Mesothelial cell of epicardium (in vitro differentiated cells): ENCODE measurements around the gene HAAO. TPM values are rescaled to one million over a fixed set of nuclear protein-coding genes. Genes with fewer than 3 reads are reported as not detected.
"Not testable (repeated sequence)": the region's sequence is repeated elsewhere in the genome, so short reads cannot be mapped to it uniquely, and the experiment has no call there.

Source experiments
- DNase-seq, 2 experiments: peaks; one replicate each; pipeline ENCODE4 v3.0.0; 2021; ENCODE audit warnings: low spot score in 2 of 2; ENCODE audit not compliant: unreplicated experiment in 2 of 2
- H3K27ac Mint-ChIP-seq: 2 replicates; pipeline ENCODE4 v1.8.0; 2021; ENCODE audit warnings: mixed read lengths
- H3K27me3 Mint-ChIP-seq: 2 replicates; pipeline ENCODE4 v1.8.0; 2021; ENCODE audit warnings: low read depth, mixed read lengths
- H3K36me3 Mint-ChIP-seq: 2 replicates; pipeline ENCODE4 v1.8.0; 2021; ENCODE audit warnings: mixed read lengths
- H3K4me1 Mint-ChIP-seq: 2 replicates; pipeline ENCODE4 v1.8.0; 2021; ENCODE audit warnings: mixed read lengths
- H3K4me3 Mint-ChIP-seq: 2 replicates; pipeline ENCODE4 v1.8.0; 2021; ENCODE audit warnings: mild to moderate bottlenecking, moderate library complexity, mixed read lengths
- H3K9me3 Mint-ChIP-seq: 2 replicates; pipeline ENCODE4 v1.8.0; 2021; ENCODE audit warnings: mixed read lengths
- total RNA-seq: library from RNA; stranded (reverse); gene quantifications from 3 replicates; pipeline ENCODE4 v1.2.1, GENCODE V29; 2021
- TF ChIP-seq, protein P1 (sequence below): fragments of 200-600 bp; sonication (generic); IDR thresholded peaks from one replicate; pipeline ENCODE4 v1.5.0; 2021; ENCODE audit warnings: antibody characterized with exemption; ENCODE audit not compliant: unreplicated experiment

HAAO gene
- total RNA-seq, 1 donor from 2014 or later = 23.3 TPM

- TF ChIP-seq, protein P1, sequence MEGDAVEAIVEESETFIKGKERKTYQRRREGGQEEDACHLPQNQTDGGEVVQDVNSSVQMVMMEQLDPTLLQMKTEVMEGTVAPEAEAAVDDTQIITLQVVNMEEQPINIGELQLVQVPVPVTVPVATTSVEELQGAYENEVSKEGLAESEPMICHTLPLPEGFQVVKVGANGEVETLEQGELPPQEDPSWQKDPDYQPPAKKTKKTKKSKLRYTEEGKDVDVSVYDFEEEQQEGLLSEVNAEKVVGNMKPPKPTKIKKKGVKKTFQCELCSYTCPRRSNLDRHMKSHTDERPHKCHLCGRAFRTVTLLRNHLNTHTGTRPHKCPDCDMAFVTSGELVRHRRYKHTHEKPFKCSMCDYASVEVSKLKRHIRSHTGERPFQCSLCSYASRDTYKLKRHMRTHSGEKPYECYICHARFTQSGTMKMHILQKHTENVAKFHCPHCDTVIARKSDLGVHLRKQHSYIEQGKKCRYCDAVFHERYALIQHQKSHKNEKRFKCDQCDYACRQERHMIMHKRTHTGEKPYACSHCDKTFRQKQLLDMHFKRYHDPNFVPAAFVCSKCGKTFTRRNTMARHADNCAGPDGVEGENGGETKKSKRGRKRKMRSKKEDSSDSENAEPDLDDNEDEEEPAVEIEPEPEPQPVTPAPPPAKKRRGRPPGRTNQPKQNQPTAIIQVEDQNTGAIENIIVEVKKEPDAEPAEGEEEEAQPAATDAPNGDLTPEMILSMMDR = no peak
- Mint-ChIP-seq H3K4me1 (no peaks in the 10 kb centered on the region), H3K9me3 (peaks cover 48% of the 10 kb centered on the region), H3K36me3 (peaks cover 78% of the 10 kb centered on the region), H3K27me3 (no peaks in the 10 kb centered on the region), H3K27ac (no peak overlapping the region), H3K4me3 (no peak overlapping the region)
- no peak for DNase-seq
Observed at GRCh38 chr2:42736598-42737322, 55.6 kb downstream of the HAAO start.

GRCh38 chr2:42733852-42734251 lies 58.5 kb downstream of the HAAO start:
- Mint-ChIP-seq H3K27me3 (no peaks in the 10 kb centered on the region), H3K36me3 (peaks cover 86% of the 10 kb centered on the region), H3K4me3 (no peak overlapping the region), H3K27ac (no peak overlapping the region), H3K4me1 (no peaks in the 10 kb centered on the region), H3K9me3 (peaks cover 69% of the 10 kb centered on the region)
- no peak for DNase-seq
- TF ChIP-seq, protein P1 = no peak

DNA sequence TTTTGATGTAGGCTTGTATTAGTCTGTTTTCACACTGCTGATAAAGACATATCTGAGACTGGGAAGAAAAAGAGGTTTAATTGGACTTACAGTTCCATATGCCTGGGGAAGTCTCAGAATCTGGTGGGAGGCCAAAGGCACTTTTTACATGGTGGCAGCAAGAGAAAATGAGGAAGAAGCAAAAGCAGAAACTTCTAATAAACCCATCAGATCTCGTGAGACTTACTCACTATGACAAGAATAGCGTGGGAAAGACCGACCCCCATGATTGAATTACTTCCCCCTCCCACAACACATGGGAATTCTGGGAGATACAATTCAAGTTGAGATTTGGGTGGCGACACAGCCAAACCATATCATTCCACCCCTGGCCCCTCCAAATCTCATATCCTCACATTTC lies 61.1 kb downstream of the HAAO start:
- Mint-ChIP-seq H3K36me3 (peaks cover 80% of the 10 kb centered on the region), H3K9me3 (peaks cover 61% of the 10 kb centered on the region)
- not testable (repeated sequence) for H3K27ac Mint-ChIP-seq, H3K4me1 Mint-ChIP-seq, DNase-seq, H3K4me3 Mint-ChIP-seq, H3K27me3 Mint-ChIP-seq

DNA sequence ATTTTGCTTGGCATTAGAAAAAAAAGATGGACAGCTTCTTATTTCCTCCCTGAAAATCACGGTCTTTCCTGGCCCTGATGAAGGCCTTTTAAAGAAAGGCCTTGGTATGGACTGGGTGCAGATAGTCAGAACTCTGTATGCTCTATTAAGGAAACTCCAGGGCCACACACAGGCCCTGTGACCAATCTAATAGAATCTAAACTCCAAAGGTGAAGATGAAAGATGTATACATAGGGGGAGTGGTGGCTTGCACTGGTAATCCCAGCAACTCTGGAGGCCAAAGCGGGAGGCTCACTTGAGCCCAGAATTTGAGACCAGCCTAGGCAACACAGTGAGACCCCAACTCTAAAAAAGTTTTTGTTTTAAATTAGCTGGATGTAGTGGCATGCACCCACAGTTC lies 65.7 kb downstream of the HAAO start:
- H3K4me1 Mint-ChIP-seq = peaks cover 16% of the 10 kb centered on the region
- TF ChIP-seq, protein P1 = no peak
- no peak for DNase-seq
- H3K36me3 Mint-ChIP-seq = peaks cover 50% of the 10 kb centered on the region
- no peak overlapping the region for H3K27ac Mint-ChIP-seq
- H3K4me3 Mint-ChIP-seq = no peak overlapping the region
- H3K27me3 Mint-ChIP-seq = no peaks in the 10 kb centered on the region
- peaks cover 27% of the 10 kb centered on the region for H3K9me3 Mint-ChIP-seq

DNA sequence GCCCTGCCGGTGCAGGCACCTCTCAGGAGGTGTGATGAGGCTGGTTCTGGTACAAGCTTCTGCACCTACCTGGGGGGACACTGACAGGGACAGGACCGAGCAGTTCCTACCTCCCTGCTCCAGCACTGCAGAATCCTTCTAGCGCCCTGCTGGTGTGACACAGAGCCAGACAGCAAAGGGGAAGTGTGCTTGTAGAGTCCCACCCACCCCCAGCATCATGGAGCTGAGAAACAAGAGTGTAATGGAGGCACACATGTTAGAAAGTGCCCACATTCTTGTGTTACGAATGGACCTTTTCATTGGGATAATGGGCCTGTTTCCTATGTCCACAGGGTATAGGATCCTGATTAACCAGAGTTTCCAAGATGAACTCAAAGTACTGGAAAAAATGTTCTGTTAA lies 66.7 kb downstream of the HAAO start:
- no peak for DNase-seq
- Mint-ChIP-seq H3K36me3 (peaks cover 40% of the 10 kb centered on the region), H3K4me3 (no peak overlapping the region), H3K9me3 (peaks cover 17% of the 10 kb centered on the region), H3K27ac (no peak overlapping the region), H3K27me3 (no peaks in the 10 kb centered on the region), H3K4me1 (peaks cover 16% of the 10 kb centered on the region)
- TF ChIP-seq, protein P1 = no peak

DNA sequence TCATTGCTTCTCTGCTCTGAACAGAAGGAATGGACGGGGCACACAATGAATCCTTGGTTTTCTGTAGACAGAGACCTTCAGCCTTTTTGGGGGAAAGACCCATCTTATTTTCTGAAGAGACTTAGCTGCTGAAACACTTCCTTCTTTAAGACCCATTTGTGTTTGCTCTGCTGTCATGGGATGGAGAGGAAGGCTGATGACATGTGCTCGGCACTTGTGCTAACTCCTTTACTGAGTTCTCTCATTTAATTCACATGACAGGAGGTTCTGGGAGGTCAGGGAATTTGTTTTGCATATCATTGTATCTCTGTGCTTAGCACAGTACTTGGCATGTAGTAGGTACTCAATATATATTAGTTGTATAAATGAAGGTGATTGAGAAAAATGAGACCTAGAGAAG lies 67.5 kb downstream of the HAAO start:
- TF ChIP-seq, protein P1 = no peak
- Mint-ChIP-seq H3K4me3 (no peak overlapping the region), H3K4me1 (peaks cover 16% of the 10 kb centered on the region), H3K27ac (no peak overlapping the region), H3K9me3 (peaks cover 9% of the 10 kb centered on the region), H3K36me3 (peaks cover 32% of the 10 kb centered on the region), H3K27me3 (no peaks in the 10 kb centered on the region)
- no peak for DNase-seq
